Immature natural killer cell (primary cell): ENCODE measurements around the gene ZNF106. TPM values are rescaled to one million over a fixed set of nuclear protein-coding genes. Genes with fewer than 3 reads are reported as not detected.

Source experiments
- DNase-seq, 3 donors: peaks; one replicate each; pipeline ENCODE4 v3.0.0; 2022; ENCODE audit warnings: mixed read lengths in 1 of 3
- H3K27ac Mint-ChIP-seq, 6 donors: one replicate each; pipeline ENCODE4 v1.8.0; 2020; ENCODE audit warnings: mixed read lengths in 6 of 6, mild to moderate bottlenecking in 5 of 6, inconsistent platforms in 4 of 6, moderate library complexity in 3 of 6
- H3K27me3 Mint-ChIP-seq, 3 donors: one replicate each; pipeline ENCODE4 v1.8.0; 2020 to 2021; ENCODE audit warnings: low read depth in 3 of 3, mild to moderate bottlenecking in 3 of 3, mixed read lengths in 3 of 3, moderate library complexity in 3 of 3, inconsistent platforms in 1 of 3
- H3K36me3 Mint-ChIP-seq, 3 donors: one replicate each; pipeline ENCODE4 v1.8.0; 2020; ENCODE audit warnings: mixed read lengths in 3 of 3, inconsistent platforms in 2 of 3, mild to moderate bottlenecking in 2 of 3
- H3K4me1 Mint-ChIP-seq, 2 donors: one replicate each; pipeline ENCODE4 v1.8.0; 2020; ENCODE audit warnings: inconsistent platforms in 2 of 2, mild to moderate bottlenecking in 2 of 2, mixed read lengths in 2 of 2, moderate library complexity in 1 of 2
- H3K4me3 Mint-ChIP-seq, 5 donors: one replicate each; pipeline ENCODE4 v1.8.0; 2020; ENCODE audit warnings: mild to moderate bottlenecking in 5 of 5, mixed read lengths in 5 of 5, inconsistent platforms in 3 of 5, moderate library complexity in 3 of 5
- H3K9me3 Mint-ChIP-seq, 6 donors: one replicate each; pipeline ENCODE4 v1.8.0; 2020; ENCODE audit warnings: mild to moderate bottlenecking in 6 of 6, mixed read lengths in 6 of 6, inconsistent platforms in 4 of 6, moderate library complexity in 3 of 6
- polyA plus RNA-seq, 3 donors: library from polyadenylated mRNA; unstranded; fragments of 300-500 nt; fragmentation: Illumina TruSeq; gene quantifications; one replicate each; pipeline ENCODE4 v1.2.3, GENCODE V29; 2021

The ZNF106 gene
- polyA plus RNA-seq, 3 donors from 2014 or later: 20.3 to 65.5 (median 21.7) TPM

DNA sequence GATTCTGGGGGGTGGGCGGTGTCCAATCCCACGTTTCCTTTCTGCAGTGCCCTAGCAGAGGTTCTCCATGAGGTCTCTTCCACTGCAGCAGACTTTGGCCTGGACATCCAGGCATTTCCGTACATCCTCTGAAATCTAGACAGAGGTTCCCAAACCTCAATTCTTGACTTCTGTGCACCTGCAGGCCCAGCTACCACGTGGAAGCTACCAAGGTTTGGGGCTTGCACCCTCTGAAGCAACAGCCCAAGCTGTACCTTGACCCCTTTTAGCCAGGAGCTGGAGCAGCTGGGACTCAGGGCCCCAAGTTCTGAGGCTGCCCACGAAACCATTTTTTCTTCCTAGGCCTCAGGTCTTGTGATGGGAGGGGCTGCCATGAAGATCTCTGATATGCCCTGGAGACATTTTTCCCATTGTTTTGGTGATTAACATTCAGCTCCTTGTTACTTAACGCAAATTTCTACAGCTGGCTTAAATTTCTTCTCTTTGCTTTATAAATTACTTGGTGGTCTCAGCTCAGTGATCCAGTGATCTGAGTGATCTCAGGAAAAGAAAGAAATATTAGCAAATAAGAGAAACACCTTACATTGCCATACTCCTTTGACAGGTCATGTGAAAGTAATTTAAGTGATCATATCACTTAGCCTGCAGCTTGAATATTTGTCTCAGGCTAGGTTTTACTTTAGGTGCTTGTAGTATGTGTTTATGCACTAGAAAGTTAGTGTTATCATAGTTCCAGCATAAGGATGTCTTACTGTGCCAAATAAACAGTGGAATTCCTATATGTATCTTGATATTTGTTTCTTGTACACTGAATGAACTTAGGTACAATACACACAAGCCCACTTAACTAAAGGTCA lies 7.5 kb upstream of the ZNF106 start:
- peaks cover 38 to 57% of the 10 kb centered on the region in 2 donors for H3K4me1 Mint-ChIP-seq

DNA sequence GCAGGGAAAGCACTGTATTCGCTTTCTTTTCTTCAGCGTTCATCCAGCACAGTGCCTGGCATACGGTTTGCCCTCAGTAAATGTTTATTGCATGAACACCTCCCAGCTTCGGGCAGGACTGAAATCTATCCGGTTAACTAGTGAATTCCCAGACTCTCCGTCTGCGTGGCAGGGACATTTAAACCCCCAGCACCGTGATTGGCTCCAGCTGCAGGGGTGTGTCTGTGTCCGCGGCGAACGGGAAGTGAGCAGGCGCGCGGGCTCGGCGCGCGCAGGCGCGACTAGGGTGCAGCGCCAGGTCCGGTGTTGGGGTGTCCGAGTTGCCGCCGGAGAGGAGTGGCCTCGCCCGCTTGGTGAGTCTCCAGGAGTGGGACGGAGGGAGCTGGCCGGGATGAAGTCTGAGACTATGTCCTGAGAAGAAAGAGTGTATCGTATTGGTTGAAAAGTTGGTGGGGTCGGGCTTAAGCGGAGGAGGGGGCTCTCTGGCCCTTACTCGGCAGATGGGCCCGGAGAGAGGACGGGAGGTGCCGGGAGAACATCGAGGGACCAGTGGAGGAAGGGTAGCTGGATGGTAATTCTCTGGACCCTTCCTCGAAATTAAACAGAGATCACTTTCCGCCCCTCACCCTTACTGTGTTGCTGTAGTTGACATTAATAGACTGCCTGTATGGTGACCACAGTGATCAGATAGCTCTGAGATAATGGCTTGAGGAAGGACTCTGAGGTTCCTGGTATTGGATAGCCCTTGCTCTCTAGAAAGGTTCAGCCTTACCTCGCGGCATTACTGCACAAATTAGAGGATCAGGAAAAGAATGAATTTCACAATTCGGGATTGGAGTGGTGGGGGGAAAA lies 4.6 kb upstream of the ZNF106 start, which contains the start of gene SNAP23:
Gene SNAP23 (plus strand): TSS at position 274 of the 852 bp plus-strand sequence. CDS start 16,213 bp downstream, outside the sequence.
- Mint-ChIP-seq H3K4me3 (peak within 1 kb of the TSS; percentile 93 to 99 (median 96)), H3K36me3 (no peaks in the 10 kb centered on the region), H3K27ac (peak within 1 kb of the TSS; percentile 89 to 96 (median 96)), H3K9me3 (no peaks in the 10 kb centered on the region), H3K4me1 (peaks cover 50 to 58% of the 10 kb centered on the region in 2 donors), H3K27me3 (peaks cover 6 to 7% (median 6%) of the 10 kb centered on the region in 3 donors)
- peak; percentile 80 to 83 (median 82) for DNase-seq

More for the DNA sequence above, 7.5 kb upstream of the ZNF106 start:
- Mint-ChIP-seq H3K27me3 (peaks cover 0 to 1% (median 0%) of the 10 kb centered on the region in 3 donors), H3K27ac (peak overlapping the region in 4 of 6 donors; percentile 8 to 48 (median 14)), H3K9me3 (no peaks in the 10 kb centered on the region), H3K36me3 (no peaks in the 10 kb centered on the region), H3K4me3 (peak overlapping the region in 1 of 5 donors; percentile 14)
- no peak for DNase-seq

DNA sequence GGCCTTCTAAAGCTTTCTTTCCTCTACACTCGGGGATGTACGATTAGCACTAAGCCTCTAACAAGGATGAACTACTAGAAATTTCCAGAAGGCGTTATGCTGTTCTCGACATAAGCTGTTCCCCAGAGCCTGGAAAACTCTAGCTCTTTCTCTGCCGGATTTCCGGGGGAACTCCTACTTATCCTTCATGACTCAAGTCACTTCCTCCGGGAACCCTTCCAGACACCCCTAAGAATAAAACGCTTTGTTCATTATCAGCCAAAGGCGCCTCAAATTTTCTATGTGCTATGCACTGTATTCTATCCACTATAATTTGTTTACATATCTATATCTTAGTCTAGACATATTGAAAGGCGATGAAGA lies 4.0 kb upstream of the ZNF106 start:
- H3K36me3 Mint-ChIP-seq: no peaks in the 10 kb centered on the region
- peaks cover 47 to 60% of the 10 kb centered on the region in 2 donors for H3K4me1 Mint-ChIP-seq
- DNase-seq: no peak
- peak overlapping the region; percentile 93 to 99 (median 96) for H3K4me3 Mint-ChIP-seq
- H3K9me3 Mint-ChIP-seq: no peaks in the 10 kb centered on the region
- peak overlapping the region; percentile 89 to 96 (median 96) for H3K27ac Mint-ChIP-seq
- peaks cover 6 to 10% (median 10%) of the 10 kb centered on the region in 3 donors for H3K27me3 Mint-ChIP-seq

DNA sequence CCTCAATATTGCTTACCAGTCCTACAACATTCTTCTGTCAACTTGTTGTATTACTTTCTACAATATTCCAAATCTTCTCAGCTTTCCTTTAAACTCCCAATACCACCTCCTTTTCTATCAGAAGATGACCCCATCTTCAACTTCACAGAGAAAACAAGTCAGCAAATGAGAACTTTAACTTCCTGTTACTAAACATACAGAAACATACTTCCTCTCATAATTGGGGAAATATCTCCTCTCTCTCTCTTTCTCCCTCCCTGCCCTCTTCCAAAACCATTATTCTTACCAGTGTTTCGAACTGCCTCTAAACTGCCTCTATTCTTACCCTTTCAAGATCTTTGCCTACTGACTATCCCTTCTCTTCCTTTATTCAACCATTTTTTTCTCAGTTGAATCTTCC lies 2.7 kb upstream of the ZNF106 start:
- no peak for DNase-seq

DNA sequence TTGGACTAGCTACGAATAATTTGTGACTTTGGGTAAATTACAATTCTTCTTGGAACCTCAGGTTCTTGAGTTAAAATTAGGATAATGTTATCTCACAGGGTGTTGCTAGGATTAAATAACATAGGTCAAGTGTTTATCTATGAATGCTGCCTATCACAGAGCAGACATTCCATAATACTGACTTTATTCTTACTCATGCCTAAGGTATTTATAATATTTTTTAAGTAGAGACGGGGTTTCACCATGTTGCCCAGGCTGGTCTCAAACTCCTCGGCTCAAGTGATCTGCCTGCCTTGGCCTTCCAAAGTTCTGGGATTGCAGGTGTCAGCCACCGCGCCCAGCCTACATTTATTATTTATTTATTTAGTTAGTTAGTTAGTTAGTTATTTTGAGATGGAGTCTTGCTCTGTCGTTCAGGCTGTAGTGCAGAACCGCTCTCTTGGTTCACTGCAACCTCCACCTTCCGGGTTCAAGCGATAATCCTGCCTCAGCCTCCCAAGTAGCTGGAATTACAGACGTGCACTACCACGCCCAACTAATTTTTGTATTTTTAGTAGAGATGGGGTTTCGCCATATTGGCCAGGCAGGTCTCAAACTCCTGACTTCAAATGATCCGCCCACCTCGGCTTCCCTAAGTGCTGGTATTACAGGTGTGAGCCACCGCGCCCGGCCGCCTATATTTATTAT lies 741 bp upstream of the ZNF106 start:
- Mint-ChIP-seq H3K27me3 (peaks cover 6 to 12% (median 10%) of the 10 kb centered on the region in 3 donors), H3K4me1 (peaks cover 50 to 54% of the 10 kb centered on the region in 2 donors), H3K36me3 (no peaks in the 10 kb centered on the region), H3K27ac (peak overlapping the region; percentile 97 to 100 (median 98)), H3K9me3 (no peaks in the 10 kb centered on the region), H3K4me3 (peak overlapping the region; percentile 96 to 99 (median 98))
- DNase-seq: no peak

More for the DNA sequence above, 2.7 kb upstream of the ZNF106 start:
- Mint-ChIP-seq H3K9me3 (no peaks in the 10 kb centered on the region), H3K4me3 (peak overlapping the region; percentile 31 to 93 (median 57)), H3K4me1 (peaks cover 49 to 56% of the 10 kb centered on the region in 2 donors), H3K27me3 (peaks cover 6 to 10% (median 10%) of the 10 kb centered on the region in 3 donors), H3K36me3 (no peaks in the 10 kb centered on the region), H3K27ac (peak overlapping the region in 5 of 6 donors; percentile 25 to 69 (median 60))

DNA sequence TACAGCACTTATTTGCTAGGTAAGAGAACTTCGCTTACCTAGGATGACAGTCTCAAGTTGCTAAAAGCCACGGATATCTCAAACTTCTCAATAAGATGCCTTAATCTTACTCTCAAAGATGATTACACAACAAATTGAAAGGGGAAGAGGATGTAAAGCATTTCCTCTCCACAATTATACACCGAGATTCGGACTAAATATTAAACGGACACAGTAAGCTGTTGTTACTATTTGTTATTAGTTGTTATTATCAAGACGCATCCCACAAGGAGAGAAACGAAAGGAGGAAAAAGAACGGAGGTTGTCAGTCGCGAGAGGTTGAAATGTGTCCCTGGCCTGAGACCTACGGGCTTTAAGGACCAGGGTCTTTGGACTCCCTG lies 660 bp downstream of the ZNF106 start:
- Mint-ChIP-seq H3K27me3 (peaks cover 6 to 12% (median 10%) of the 10 kb centered on the region in 3 donors), H3K4me3 (peak overlapping the region; percentile 96 to 99 (median 98)), H3K4me1 (peaks cover 36 to 40% of the 10 kb centered on the region in 2 donors), H3K9me3 (no peaks in the 10 kb centered on the region), H3K27ac (peak overlapping the region; percentile 97 to 100 (median 98)), H3K36me3 (no peaks in the 10 kb centered on the region)
- DNase-seq: peak in 1 of 3 donors; percentile 21

DNA sequence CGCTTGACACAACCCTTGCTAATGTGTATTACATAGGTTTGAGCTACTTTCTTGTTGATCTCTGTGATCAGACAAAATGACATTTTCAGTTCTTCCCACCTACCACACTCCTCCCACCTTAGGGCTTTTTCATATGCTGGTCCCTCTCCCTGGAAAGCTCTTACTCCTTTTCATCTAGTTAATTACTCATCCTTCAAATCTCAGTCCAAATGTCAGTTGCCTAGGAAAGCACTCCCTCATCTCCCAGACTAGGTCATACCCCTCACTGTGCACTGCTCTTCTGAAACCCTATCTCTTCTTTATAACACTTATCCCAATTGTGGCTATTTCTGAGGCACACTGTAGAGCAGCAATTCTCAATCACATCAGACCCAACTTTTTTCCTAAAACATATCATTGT lies 7.3 kb downstream of the ZNF106 start:
- DNase-seq: no peak
- peak overlapping the region in 1 of 6 donors; percentile 8 for H3K27ac Mint-ChIP-seq
- H3K9me3 Mint-ChIP-seq: peaks cover 0 to 2% (median 0%) of the 10 kb centered on the region in 6 donors
- H3K4me3 Mint-ChIP-seq: no peak overlapping the region
- peaks cover 0 to 5% (median 0%) of the 10 kb centered on the region in 3 donors for H3K27me3 Mint-ChIP-seq
- peaks cover 5 to 8% (median 6%) of the 10 kb centered on the region in 3 donors for H3K36me3 Mint-ChIP-seq
- peaks cover 13 to 19% of the 10 kb centered on the region in 2 donors for H3K4me1 Mint-ChIP-seq

DNA sequence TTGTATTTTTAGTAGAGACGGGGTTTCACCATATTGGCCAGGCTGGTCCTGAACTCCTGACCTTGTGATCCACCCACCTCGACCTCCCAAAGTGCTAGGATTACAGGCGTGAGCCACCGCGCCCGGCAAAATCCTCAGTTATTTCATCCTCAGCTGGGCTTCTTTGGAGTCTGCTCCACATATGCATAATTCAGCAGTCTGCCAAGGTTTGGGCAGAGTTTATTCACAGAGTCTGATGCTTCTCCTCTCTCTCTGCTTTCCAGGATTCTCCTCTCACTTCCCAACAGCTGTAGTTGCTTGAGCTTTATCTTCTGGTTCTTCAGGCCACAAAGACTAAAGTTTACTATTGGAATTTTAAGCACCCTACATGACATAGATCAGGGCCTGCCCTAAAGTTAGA lies 8.2 kb downstream of the ZNF106 start:
- Mint-ChIP-seq H3K36me3 (peaks cover 5 to 8% (median 6%) of the 10 kb centered on the region in 3 donors), H3K9me3 (peaks cover 0 to 2% (median 0%) of the 10 kb centered on the region in 6 donors), H3K4me1 (peaks cover 7 to 9% of the 10 kb centered on the region in 2 donors), H3K27me3 (peaks cover 0 to 3% (median 0%) of the 10 kb centered on the region in 3 donors), H3K27ac (no peak overlapping the region), H3K4me3 (no peak overlapping the region)
- no peak for DNase-seq

DNA sequence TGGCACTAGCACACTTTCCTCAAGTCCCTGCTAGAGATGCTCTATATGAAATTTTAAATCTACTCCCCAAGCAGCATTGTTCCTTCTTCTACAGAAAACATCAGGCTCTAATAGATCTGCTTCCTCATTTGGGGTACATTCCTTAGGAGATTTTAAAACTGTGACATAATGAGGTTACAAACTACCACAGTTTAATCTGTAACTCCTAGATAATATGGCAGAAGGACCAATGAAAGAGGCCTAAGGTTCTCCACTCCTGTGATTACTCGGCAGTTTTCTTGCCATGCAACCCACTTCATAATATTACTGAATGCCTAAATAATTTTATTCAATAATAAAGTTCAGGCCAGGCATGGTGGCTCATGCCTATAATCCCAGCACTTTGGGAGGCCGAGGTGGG lies 16.1 kb downstream of the ZNF106 start:
- peaks cover 0 to 4% (median 0%) of the 10 kb centered on the region in 3 donors for H3K36me3 Mint-ChIP-seq
- no peak for DNase-seq
- H3K9me3 Mint-ChIP-seq: no peaks in the 10 kb centered on the region
- H3K4me3 Mint-ChIP-seq: no peak overlapping the region
- peak overlapping the region in 1 of 6 donors; percentile 7 for H3K27ac Mint-ChIP-seq
- peaks cover 0 to 3% (median 0%) of the 10 kb centered on the region in 3 donors for H3K27me3 Mint-ChIP-seq
- H3K4me1 Mint-ChIP-seq: peaks cover 4 to 9% of the 10 kb centered on the region in 2 donors

DNA sequence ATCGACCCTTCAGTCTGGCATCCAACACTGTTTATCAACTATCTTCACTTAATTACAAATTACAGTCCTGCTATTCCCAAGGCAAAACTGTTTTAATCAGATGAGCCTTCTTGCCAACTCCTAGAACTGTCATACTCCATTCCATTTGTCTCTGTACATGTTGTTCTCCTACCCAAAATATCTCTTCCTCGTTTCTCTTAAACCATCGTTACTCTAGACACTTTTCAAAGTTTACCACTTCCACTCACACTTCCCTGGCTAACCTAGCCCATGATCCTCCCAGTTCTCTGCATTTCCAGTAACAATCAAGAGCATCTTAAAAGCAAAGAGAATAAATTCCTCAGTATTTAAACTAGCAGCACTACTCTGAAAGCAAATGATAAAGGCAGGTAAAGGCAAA lies 19.9 kb downstream of the ZNF106 start:
- no peak overlapping the region for H3K4me3 Mint-ChIP-seq
- no peak for DNase-seq
- peaks cover 0 to 5% (median 0%) of the 10 kb centered on the region in 3 donors for H3K27me3 Mint-ChIP-seq
- peaks cover 2 to 9% of the 10 kb centered on the region in 2 donors for H3K4me1 Mint-ChIP-seq
- H3K36me3 Mint-ChIP-seq: peaks cover 0 to 8% (median 5%) of the 10 kb centered on the region in 3 donors
- no peaks in the 10 kb centered on the region for H3K9me3 Mint-ChIP-seq
- peak overlapping the region in 2 of 6 donors; percentile 46 to 55 for H3K27ac Mint-ChIP-seq

DNA sequence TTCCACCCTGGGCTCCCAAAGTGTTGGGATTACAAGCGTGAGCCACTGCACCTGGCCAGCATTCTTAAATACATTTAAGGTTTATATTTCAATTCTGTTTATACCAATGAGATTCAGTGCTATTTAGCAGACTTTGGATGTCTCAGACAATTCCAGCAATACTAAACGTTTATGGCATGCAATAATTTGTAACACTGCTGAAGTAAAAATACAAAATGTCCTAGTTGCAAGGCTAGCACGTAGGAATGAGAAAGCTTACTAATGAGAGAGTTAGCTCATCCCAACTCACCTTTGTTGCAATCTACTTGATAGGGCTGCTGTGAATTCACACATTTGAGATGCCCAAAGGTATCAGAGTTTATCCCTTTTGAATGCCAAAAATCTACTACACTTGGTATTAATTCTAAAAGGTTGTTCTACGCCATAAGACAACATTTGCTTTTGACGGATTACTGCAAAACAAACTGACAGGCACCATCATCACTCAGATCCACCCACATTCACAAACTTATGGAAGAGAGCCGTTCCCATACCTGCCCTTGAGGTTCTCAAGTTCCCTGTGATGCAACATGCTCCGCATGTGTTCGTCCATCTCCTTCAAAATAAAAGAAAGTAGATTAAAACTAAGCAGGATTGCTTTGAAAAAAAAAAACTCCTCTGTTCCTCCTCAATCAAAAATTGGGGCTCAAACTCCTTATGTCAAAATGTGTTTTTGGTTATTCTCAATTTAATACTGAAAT lies 25.3 kb downstream of the ZNF106 start:
- H3K36me3 Mint-ChIP-seq: peaks cover 0 to 12% (median 5%) of the 10 kb centered on the region in 3 donors
- H3K9me3 Mint-ChIP-seq: no peaks in the 10 kb centered on the region
- H3K27ac Mint-ChIP-seq: no peak overlapping the region
- H3K4me1 Mint-ChIP-seq: no peaks in the 10 kb centered on the region
- H3K27me3 Mint-ChIP-seq: peaks cover 0 to 2% (median 0%) of the 10 kb centered on the region in 3 donors
- no peak for DNase-seq
- no peak overlapping the region for H3K4me3 Mint-ChIP-seq

DNA sequence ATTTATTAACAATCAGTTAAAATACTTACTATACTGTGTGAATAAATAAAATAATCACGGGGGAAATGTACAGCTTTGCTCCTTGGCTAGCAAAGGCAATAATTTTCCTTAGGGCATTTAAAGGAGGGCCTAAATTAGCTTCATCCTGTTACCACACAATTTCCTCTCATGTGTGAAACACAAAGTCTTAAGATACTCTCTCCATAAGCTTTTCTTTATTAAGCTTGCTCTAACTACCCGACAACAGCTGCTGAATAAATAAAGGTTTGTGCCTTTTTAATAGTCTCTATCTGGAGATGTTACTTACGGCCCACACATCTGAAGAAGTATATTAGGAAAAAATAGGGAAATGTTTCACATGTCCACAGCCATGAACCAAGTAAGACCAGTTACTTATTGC lies 29.7 kb downstream of the ZNF106 start:
- DNase-seq: no peak
- H3K9me3 Mint-ChIP-seq: no peaks in the 10 kb centered on the region
- H3K27ac Mint-ChIP-seq: peak overlapping the region in 1 of 6 donors; percentile 28
- H3K36me3 Mint-ChIP-seq: peaks cover 0 to 13% (median 0%) of the 10 kb centered on the region in 3 donors
- peaks cover 4 to 13% of the 10 kb centered on the region in 2 donors for H3K4me1 Mint-ChIP-seq
- no peaks in the 10 kb centered on the region for H3K27me3 Mint-ChIP-seq
- H3K4me3 Mint-ChIP-seq: no peak overlapping the region
